ENCODE measurements around the gene NCOA1. TPM values are rescaled to one million over a fixed set of nuclear protein-coding genes. Genes with fewer than 3 reads are reported as not detected.

Gene NCOA1
- total RNA-seq, 2 experiments from 2014 or later = 6.1 to 12.1 TPM

- H2AFZ ChIP-seq (ENCODE audit: low read length) = no peak overlapping the region
- no peak overlapping the region for H3K27ac ChIP-seq (ENCODE audit: low read depth, low read length, poor library complexity, severe bottlenecking)
- DNase-seq (ENCODE audit: low spot score) = no peak
- no peaks in the 10 kb centered on the region for H3K9me2 ChIP-seq (ENCODE audit: insufficient read depth, low read length)
- no TSS peak for BruUV-seq (replicated peaks)
- H3K36me3 ChIP-seq (ENCODE audit: insufficient read depth, low read length) = no peaks in the 10 kb centered on the region
- H3K79me2 ChIP-seq (ENCODE audit: insufficient read depth, low read depth, low read length) = no peaks in the 10 kb centered on the region
- H3K4me3 ChIP-seq (ENCODE audit: low read depth, low read length, poor library complexity, severe bottlenecking) = peak overlapping the region; percentile 70
- intact Hi-C loops (cut with micrococcal nuclease; ENCODE audit: unreplicated experiment) = loop anchor here (5.0 to 10.0 kb wide), 2 partner anchors 300 to 548 kb away; partner anchors contain the start of genes CENPO, PTRHD1 and UBXN2A
- ChIA-PET POLR2A (interaction anchor here (0.6 to 1.0 kb wide), 3 partner anchors 60 to 409 kb away, joined by 3 to 4 read pairs (median 3); no protein-coding TSS in a partner anchor), CTCF (ENCODE audit: unreplicated experiment) (no interaction called here)
- TF ChIP-seq CTCF (conservative IDR thresholded peaks at IDR 0.05; ENCODE audit: low read length) (no peak), EZH2phosphoT487 (IDR thresholded peaks at IDR 0.05; ENCODE audit: borderline replicate concordance, low read depth, low read length) (no peak)
- H4K20me1 ChIP-seq (ENCODE audit: insufficient read depth, low read length) = no peaks in the 10 kb centered on the region
- no peaks in the 10 kb centered on the region for H3K9me3 ChIP-seq (ENCODE audit: low read length)
- H3K4me1 ChIP-seq (ENCODE audit: insufficient read depth, low read length, poor library complexity, severe bottlenecking) = peaks cover 22% of the 10 kb centered on the region
- peak overlapping the region; percentile 73 for H3K4me2 ChIP-seq (ENCODE audit: low read length)
These were observed 1.6 kb downstream of the NCOA1 start for GRCh38 chr2:24492421-24493279.

- Histone ChIP-seq H3K36me3 (ENCODE audit: insufficient read depth, low read length) (no peaks in the 10 kb centered on the region), H3K4me3 (ENCODE audit: low read depth, low read length, poor library complexity, severe bottlenecking) (no peak overlapping the region), H3K9me2 (ENCODE audit: insufficient read depth, low read length) (no peaks in the 10 kb centered on the region), H4K20me1 (ENCODE audit: insufficient read depth, low read length) (no peaks in the 10 kb centered on the region), H3K4me1 (ENCODE audit: insufficient read depth, low read length, poor library complexity, severe bottlenecking) (peaks cover 22% of the 10 kb centered on the region), H3K4me2 (ENCODE audit: low read length) (no peak overlapping the region), H3K27ac (ENCODE audit: low read depth, low read length, poor library complexity, severe bottlenecking) (no peak overlapping the region), H3K9me3 (ENCODE audit: low read length) (no peaks in the 10 kb centered on the region), H2AFZ (ENCODE audit: low read length) (no peak overlapping the region), H3K79me2 (ENCODE audit: insufficient read depth, low read depth, low read length) (no peaks in the 10 kb centered on the region)
- ChIA-PET POLR2A (no interaction called here), CTCF (ENCODE audit: unreplicated experiment) (no interaction called here)
- intact Hi-C loops (cut with micrococcal nuclease; ENCODE audit: unreplicated experiment) = loop anchor here (5.0 to 10.0 kb wide), 2 partner anchors 299 to 549 kb away; partner anchors contain the start of genes CENPO, PTRHD1 and UBXN2A
- no peak for DNase-seq (ENCODE audit: low spot score)
- TSS peak; percentile 35 for BruUV-seq (replicated peaks)
- no peak for TF ChIP-seq EZH2phosphoT487 (IDR thresholded peaks at IDR 0.05; ENCODE audit: borderline replicate concordance, low read depth, low read length)
- TF ChIP-seq CTCF (conservative IDR thresholded peaks at IDR 0.05; ENCODE audit: low read length) = no peak
These were observed 2.7 kb downstream of the NCOA1 start for GRCh38 chr2:24493713-24494112.

GRCh38 chr2:24494410-24494809, 3.4 kb downstream of the NCOA1 start:
- no peaks in the 10 kb centered on the region for H3K79me2 ChIP-seq (ENCODE audit: insufficient read depth, low read depth, low read length)
- CTCF ChIA-PET (ENCODE audit: unreplicated experiment) = no interaction called here
- no peak overlapping the region for H3K4me2 ChIP-seq (ENCODE audit: low read length)
- no peak for DNase-seq (ENCODE audit: low spot score)
- no peak for TF ChIP-seq EZH2phosphoT487 (IDR thresholded peaks at IDR 0.05; ENCODE audit: borderline replicate concordance, low read depth, low read length)
- H3K4me3 ChIP-seq (ENCODE audit: low read depth, low read length, poor library complexity, severe bottlenecking) = no peak overlapping the region
- H3K27ac ChIP-seq (ENCODE audit: low read depth, low read length, poor library complexity, severe bottlenecking) = no peak overlapping the region
- H3K4me1 ChIP-seq (ENCODE audit: insufficient read depth, low read length, poor library complexity, severe bottlenecking) = peaks cover 19% of the 10 kb centered on the region
- H3K36me3 ChIP-seq (ENCODE audit: insufficient read depth, low read length) = no peaks in the 10 kb centered on the region
- intact Hi-C loops (cut with micrococcal nuclease; ENCODE audit: unreplicated experiment) = loop anchor here (5.0 to 10.0 kb wide), 2 partner anchors 298 to 550 kb away; partner anchors contain the start of genes CENPO, PTRHD1 and UBXN2A
- H2AFZ ChIP-seq (ENCODE audit: low read length) = no peak overlapping the region
- BruUV-seq (replicated peaks) = no TSS peak
- POLR2A ChIA-PET = no interaction called here
- H3K9me2 ChIP-seq (ENCODE audit: insufficient read depth, low read length) = no peaks in the 10 kb centered on the region
- no peaks in the 10 kb centered on the region for H4K20me1 ChIP-seq (ENCODE audit: insufficient read depth, low read length)
- no peaks in the 10 kb centered on the region for H3K9me3 ChIP-seq (ENCODE audit: low read length)

Data from OCI-LY7 (cell line).